GM19328 (cell line): Measurements from ENCODE around the gene GNB1L.

Experiments used
- ATAC-seq: cut with Tn5 transposase; IDR thresholded peaks from one replicate; pipeline ENCODE4 v1.9.1; 2021; ENCODE audit warnings: mild to moderate bottlenecking, moderate library complexity; ENCODE audit not compliant: unreplicated experiment

Gene GNB1L

GRCh38 chr22:19866665-19867009, 12.0 kb upstream of the GNB1L start:
- no peak for ATAC-seq

- ATAC-seq = no peak
Measured at GRCh38 chr22:19865141-19865829, 10.6 kb upstream of the GNB1L start.

- no peak for ATAC-seq
Measured at GRCh38 chr22:19864538-19865106, 9.9 kb upstream of the GNB1L start.

DNA sequence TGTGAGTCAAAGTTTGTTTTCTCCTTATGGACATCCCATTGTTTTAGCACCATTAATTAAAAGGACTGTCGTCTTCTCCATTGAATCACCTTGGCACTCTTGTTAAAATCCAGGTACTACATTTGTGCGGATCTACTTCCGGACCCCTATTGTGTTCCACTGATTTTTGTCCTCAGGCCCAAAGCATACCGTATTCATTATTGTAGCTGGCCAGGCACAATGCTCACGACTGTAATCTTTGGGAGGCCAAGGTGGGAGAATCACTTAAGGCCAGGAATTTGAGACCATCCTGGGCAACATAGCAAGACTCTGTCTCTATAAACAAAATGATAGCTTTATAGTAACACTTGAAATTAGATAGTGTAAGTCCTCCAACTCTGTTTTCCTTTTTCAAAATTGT, 8.9 kb upstream of the GNB1L start:
- no peak for ATAC-seq

GRCh38 chr22:19862619-19863246, 8.1 kb upstream of the GNB1L start:
- no peak for ATAC-seq

GRCh38 chr22:19859861-19860510, 5.3 kb upstream of the GNB1L start:
- no peak for ATAC-seq

GRCh38 chr22:19857382-19857781, 2.7 kb upstream of the GNB1L start:
- ATAC-seq = no peak

DNA sequence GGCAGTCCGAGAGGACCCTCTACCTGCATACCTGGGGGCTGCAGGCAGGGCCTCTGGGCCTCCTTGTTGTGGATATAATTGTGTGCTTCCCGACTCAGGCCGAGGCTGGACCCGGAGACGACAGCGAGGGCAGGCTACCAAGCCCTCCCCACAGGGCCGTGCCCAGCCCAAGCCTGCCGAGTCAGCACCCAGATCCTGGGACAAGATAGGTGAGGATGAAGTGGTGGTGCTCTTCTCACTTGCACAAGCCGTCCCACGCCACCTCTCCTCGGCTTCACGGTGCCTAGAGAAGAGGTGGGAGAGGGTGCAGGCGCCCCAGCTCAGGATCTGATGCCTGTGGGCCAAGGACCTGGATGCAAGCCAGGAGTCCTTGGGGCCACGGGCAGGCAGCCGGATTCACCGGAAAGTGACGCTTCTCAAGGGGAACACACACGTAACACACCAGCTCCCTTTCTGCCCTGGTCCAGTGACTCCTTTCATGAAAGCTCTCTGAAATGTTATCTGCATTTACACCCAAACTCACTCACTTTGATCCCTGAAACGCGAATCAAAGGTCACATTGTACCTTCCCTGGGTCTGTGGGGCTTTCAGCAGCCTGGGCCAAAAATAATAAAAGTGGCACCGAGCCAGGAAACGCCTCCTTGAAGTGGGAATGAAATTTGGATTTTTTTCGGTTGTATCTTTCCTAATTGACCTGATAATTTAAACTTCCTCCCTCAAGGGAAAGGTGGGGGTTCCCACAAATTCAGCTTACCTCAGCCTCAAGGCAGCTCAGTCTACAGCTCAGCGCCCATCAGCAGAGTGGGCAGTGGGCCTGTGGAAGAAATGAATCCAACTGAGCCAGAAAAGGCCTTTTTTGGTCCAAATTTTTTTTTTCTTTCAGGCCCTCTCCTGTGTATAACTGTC, 1.1 kb upstream of the GNB1L start:
- peak; percentile 24 for ATAC-seq

GRCh38 chr22:19853879-19854777, 546 bp downstream of the GNB1L start:
- peak; percentile 2 for ATAC-seq

GRCh38 chr22:19853058-19853878, 1.4 kb downstream of the GNB1L start:
- no peak for ATAC-seq

DNA sequence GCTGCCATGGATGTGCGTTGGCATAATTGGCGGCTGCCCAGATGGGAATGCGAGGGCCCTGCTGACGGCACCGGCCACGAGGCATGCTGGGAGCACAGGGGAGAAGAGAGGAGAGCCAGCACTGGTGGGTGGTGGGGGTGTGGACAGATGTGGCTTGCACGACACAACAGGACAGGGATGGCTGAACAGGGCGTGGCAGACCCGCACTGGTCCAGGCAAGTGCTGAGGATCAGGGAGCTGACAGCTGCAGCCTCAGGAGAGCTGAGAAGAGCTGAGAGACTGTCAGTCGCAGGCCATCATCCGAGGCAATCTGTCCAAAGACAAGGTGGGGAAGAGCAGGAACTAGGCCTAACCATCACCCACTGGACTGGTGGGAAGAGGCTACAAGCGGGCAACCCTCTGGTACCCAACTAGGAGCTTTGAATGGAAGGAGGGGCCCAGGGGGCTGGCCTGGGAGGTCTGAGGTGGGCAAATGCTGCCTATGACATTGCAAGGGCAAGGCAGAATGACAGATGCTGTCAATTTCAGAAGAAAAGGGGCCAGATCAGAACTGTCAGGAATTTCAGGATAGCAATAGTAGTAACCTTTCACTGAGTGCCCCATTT, 2.4 kb downstream of the GNB1L start:
- no peak for ATAC-seq

DNA sequence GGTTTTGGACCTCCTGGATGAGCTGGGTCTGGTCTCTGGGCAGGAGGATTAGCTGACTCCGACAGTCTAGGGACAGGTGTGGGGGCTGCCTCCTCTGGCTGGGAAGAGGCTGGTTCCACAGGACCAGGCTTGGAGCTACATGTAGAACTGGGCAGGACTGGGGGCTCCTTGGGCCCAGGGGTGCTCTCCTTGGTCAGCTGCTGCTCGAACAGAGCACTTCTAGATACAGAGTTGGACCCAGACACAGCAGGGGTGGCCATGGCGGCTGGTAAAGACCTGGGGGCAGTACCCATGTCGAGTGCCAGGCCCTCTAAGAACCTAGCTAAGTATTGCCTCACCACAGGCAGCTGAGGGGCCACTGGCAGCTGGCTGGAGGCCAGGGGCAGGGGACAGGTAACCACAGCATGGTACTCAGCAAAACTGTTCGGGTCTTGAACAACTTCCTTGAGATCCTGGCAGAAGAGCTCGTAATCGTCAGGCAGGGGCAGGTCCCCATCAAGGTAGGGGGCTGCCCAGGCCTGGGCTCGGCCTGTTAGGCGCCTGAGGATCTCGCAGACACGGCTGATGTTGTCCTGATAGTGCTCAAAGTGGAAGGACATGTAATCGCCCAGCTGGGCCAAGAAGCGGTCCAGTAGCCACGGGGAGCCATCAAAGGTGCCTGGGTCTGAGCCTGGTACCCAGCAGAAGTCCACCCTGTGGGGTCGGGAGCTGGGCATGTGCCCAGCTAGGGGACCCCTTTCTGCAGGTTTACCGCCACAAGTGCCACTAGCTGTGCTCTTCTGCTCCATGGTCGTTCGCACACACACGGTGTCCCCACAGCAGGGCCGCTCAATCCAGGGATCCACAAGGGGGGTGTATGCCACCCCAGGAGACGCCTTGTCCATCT, 3.1 kb downstream of the GNB1L start:
- no peak for ATAC-seq

DNA sequence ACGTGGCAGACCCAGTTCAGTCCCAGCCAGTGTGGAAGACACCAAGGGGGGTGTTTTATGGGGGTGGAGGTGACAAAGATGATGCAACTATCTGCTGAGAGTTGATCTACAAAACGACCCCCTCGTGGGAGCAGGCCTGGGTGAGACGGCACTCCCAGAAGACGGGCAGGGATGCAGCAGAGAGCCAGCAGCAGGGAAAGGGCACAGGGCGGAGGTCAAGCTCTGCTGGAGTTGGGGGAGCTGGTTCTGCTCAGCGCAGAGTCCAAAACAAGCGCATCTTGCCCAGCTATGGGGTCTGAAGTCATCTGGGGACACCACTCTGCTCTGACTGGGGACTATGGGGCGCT, 3.9 kb downstream of the GNB1L start:
- no peak for ATAC-seq

DNA sequence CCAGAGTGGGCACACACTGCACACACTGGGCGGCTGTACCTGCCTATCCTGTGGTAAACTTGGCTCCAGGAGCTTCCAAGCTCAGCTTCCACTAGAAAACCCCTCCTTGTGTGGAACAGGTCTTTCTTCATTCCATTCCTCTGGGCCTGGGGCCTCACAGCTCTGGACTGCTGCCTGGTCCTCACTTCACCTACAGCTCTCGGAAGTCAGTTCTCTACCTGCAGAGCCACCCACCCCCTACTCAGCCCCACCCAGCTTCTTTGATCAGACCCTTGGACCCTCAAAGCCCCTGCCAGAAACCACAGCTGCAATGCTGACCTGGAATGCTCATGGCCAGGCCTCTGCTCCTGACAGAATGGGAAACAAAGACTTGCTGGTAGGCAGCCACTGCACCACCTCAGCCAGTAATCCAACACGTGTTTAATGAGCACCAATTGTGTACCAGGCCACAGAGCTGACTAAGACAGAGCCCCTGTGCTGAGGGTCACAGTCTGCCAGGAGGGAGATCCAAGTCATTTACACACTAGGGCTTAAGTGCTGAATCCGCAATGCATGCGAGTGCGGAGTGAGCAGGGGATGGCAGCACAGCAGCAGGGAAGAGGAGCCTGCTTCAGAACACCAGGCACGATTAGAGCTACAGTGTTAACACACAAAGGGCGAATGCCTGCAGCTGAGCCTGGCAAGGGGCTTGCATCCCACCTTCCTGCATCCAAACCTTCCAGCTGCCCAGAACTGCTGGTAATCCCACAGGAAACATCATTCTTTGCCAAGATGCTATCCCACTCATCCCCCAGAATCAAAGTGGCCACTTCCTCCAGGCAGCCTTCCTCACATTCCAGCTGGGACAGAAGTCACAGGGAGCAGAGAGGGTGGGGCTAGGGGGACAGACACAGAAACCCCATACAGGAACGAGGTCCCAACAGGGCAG, 4.6 kb downstream of the GNB1L start:
- ATAC-seq = no peak

DNA sequence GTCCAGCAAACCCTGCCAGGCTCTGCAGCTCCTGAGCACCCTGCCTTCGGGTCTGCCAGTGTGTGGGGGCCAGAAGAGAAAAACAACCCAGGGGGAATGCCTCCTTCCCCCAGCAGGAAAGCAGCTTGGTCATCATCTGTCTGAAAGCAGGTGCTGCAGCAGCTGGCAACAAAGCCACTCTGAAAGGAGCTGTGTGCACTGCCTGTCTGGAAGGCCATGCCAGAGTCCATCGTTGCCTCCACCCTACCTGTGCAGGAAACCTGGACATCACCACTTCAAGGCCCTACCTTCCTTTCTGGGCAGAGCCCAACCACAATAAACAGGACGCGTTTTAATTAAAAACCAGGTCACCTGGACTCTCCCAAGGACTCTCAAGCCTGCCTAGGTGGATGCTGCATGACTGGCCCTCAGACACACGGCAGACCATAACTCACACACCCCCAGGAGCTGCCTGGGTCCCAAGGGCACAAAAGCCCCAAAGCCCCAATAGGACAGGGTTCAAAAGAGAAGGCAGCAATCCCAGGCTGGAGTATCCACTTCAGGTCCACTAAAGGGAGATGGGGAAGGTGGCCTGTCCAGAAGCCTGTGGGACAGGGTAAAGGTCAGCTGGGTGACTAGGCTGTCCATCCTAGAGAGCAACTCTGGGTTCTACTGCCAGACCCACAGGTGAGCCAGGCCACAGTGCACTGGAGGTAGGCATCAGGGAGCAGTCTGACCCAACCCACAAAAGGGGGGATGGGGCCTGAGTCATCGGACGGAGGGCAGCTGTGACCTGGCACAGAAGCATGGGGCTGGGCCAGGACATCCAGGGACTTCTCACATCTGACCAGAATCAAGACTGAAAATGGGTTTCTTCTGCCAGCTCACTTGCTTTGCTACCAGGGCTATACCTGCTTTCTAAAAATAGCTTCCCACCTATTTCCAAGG, 6.1 kb downstream of the GNB1L start:
- no peak for ATAC-seq

DNA sequence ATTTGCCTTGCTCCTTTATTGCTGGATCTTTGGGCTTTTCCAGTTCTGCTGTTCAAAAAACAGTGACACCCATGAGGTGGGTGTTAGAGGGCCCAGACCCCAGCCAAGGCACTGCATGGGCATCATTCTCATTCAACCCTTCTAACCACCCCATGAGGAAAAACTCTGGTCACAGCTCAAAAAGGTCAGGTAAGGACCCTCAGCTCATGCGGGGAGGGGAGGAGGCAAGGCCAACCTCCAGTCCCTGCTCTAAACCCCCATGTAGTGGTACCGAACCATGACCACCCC, 7.4 kb downstream of the GNB1L start:
- no peak for ATAC-seq
